ENCODE data around the gene NDE1. TPM values are rescaled to one million over a fixed set of nuclear protein-coding genes. Genes with fewer than 3 reads are reported as not detected.
"Not testable (repeated sequence)": the region's sequence is repeated elsewhere in the genome, so short reads cannot be mapped to it uniquely, and the experiment has no call there.

NDE1 gene
- total and polyA plus RNA-seq, 4 donors = 2.5 to 17.3 (median 4.4) TPM

DNA sequence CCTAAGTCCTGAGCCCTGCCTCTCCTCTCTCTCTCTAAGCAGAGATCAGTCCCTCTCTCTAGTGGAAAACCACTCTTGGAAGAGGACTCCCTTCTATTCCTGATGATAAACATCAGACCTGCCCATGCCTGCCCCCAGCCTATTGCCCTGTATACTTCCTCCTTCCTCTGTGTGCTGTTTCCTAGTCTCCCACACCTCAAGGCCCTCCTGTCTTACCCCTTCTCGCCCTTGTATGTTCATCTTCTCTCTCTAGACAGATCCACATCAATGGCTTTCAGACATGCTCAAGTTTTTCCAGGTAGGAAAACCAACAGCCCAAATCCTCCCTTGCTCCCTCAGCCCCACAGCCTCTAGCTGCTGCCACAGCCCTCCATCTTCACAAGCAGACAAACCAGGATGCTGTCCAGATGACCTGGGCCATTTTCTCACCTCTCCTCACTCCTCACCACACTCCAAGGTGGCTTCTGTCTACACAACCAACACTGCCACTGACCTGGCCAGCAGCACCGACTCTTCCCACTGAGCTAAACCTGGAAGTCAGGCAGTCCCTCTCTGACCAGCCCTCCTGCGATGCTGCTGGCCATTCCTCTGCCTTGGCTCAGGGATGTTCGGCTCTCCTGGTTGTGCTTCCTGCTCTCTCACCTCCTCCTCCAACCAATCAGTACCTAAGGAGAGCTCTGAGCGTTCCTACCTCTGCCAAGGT is 43.4 kb upstream of the NDE1 start (continued):
- no peak for TF ChIP-seq GABPA (IDR thresholded peaks at IDR 0.05 in 1 of 2, conservative IDR thresholded peaks at IDR 0.05 in 1 of 2)
- TF ChIP-seq, protein P1, sequence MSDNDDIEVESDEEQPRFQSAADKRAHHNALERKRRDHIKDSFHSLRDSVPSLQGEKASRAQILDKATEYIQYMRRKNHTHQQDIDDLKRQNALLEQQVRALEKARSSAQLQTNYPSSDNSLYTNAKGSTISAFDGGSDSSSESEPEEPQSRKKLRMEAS (IDR thresholded peaks at IDR 0.05) = no peak

DNA sequence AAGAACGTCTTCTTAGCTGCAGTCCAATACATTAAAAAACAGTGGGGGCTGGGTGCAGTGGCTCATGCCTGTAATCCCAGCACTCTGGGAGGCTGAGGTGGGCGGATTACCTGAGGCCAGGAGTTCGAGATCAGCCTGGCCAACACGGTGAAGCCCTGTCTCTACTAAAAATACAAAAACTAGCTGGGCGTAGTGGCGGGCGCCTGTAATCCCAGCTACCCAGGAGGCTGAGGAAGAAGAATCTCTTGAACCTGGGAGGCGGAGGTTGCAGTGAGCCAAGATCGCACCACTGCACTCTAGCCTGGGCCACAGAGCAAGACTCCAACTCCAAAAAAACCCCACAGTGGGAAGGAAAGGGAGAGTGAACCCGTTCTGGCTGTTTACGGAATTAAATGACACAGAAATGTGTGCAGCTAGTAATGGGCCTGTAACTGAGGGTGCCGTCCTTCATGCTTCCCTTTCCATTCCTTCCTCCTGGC is 42.8 kb upstream of the NDE1 start:
- DNase-seq (ENCODE audit: low spot score); H3K27me3 ChIP-seq (ENCODE audit: control insufficient read depth in 4 of 4, insufficient read depth in 4 of 4, low read length in 3 of 4); H3K4me3 ChIP-seq (ENCODE audit: low read depth in 1 of 3, low read length in 3 of 3); H3K9me3 ChIP-seq (ENCODE audit: control insufficient read depth in 4 of 4, low read length in 3 of 4): not testable (repeated sequence)
- peaks cover 3 to 31% (median 21%) of the 10 kb centered on the region in 4 donors for H3K36me3 ChIP-seq (ENCODE audit: control insufficient read depth in 4 of 4, insufficient read depth in 3 of 4, low read depth in 1 of 4, low read length in 3 of 4)
- WGBS = 81% methylated on average over 12 of the region's 12 CpGs
- H3K27ac ChIP-seq (ENCODE audit: low read depth in 1 of 2, low read length in 2 of 2) = peak overlapping the region; percentile 83 to 97
- peaks cover 11 to 54% (median 45%) of the 10 kb centered on the region in 4 donors for H3K4me1 ChIP-seq (ENCODE audit: control insufficient read depth in 4 of 4, insufficient read depth in 4 of 4, low read length in 3 of 4)
- H3K9ac ChIP-seq (ENCODE audit: low read depth in 1 of 2, low read length in 2 of 2) = peak overlapping the region in 1 of 2 donors; percentile 62

DNA sequence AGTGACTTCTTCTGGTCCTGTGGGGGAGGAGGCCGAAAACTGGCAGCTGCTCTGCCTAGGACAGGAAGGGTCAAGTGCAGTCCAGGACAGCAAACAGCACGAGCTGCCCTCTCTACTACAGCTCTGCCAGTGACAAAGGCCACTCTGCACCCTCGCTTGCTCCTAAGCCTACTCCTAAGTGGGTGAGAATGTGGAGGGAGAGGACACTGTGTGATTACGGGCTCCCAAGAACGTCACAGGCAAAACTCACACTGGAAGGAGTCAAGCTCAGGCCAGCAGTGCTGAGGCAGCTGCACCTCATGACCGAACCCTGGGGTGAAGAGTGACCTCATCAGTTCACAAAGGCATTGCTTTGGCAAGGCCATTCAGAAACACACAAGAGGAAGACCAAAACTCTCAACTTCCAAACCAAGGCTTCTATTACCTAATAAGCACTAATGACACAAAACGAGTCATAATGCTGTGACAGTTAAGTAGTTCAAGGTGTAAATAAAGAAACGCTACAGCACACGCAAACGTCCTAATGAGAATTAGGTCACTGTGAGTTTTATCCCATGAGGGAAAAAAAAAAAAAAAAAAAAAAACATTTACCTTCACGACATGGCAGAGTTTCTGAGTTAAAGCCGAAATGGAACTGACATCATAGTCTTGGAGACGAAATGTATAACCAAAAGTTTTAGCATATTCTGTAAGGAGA is 42.2 kb upstream of the NDE1 start:
- no peak for DNase-seq (ENCODE audit: low spot score)
- peak overlapping the region; percentile 83 to 97 for H3K27ac ChIP-seq (ENCODE audit: low read depth in 1 of 2, low read length in 2 of 2)
- 28% methylated on average over 13 of the region's 13 CpGs for WGBS
- no peaks in the 10 kb centered on the region for H3K27me3 ChIP-seq (ENCODE audit: control insufficient read depth in 4 of 4, insufficient read depth in 4 of 4, low read length in 3 of 4)
- TF ChIP-seq TAF1 (conservative IDR thresholded peaks at IDR 0.05) = no peak
- peak; percentile 78 to 90 for TF ChIP-seq JUND (IDR thresholded peaks at IDR 0.05)
- TF ChIP-seq FOXA1 (IDR thresholded peaks at IDR 0.05) = no peak
- TF ChIP-seq YY1 (IDR thresholded peaks at IDR 0.05) = no peak
- peak; percentile 83 for TF ChIP-seq NR2F2 (IDR thresholded peaks at IDR 0.05)
- TF ChIP-seq, protein P2, sequence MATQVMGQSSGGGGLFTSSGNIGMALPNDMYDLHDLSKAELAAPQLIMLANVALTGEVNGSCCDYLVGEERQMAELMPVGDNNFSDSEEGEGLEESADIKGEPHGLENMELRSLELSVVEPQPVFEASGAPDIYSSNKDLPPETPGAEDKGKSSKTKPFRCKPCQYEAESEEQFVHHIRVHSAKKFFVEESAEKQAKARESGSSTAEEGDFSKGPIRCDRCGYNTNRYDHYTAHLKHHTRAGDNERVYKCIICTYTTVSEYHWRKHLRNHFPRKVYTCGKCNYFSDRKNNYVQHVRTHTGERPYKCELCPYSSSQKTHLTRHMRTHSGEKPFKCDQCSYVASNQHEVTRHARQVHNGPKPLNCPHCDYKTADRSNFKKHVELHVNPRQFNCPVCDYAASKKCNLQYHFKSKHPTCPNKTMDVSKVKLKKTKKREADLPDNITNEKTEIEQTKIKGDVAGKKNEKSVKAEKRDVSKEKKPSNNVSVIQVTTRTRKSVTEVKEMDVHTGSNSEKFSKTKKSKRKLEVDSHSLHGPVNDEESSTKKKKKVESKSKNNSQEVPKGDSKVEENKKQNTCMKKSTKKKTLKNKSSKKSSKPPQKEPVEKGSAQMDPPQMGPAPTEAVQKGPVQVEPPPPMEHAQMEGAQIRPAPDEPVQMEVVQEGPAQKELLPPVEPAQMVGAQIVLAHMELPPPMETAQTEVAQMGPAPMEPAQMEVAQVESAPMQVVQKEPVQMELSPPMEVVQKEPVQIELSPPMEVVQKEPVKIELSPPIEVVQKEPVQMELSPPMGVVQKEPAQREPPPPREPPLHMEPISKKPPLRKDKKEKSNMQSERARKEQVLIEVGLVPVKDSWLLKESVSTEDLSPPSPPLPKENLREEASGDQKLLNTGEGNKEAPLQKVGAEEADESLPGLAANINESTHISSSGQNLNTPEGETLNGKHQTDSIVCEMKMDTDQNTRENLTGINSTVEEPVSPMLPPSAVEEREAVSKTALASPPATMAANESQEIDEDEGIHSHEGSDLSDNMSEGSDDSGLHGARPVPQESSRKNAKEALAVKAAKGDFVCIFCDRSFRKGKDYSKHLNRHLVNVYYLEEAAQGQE (IDR thresholded peaks at IDR 0.05) = peak; percentile 69
- TF ChIP-seq FOXA2 (IDR thresholded peaks at IDR 0.05) = no peak
- TF ChIP-seq, protein P3, sequence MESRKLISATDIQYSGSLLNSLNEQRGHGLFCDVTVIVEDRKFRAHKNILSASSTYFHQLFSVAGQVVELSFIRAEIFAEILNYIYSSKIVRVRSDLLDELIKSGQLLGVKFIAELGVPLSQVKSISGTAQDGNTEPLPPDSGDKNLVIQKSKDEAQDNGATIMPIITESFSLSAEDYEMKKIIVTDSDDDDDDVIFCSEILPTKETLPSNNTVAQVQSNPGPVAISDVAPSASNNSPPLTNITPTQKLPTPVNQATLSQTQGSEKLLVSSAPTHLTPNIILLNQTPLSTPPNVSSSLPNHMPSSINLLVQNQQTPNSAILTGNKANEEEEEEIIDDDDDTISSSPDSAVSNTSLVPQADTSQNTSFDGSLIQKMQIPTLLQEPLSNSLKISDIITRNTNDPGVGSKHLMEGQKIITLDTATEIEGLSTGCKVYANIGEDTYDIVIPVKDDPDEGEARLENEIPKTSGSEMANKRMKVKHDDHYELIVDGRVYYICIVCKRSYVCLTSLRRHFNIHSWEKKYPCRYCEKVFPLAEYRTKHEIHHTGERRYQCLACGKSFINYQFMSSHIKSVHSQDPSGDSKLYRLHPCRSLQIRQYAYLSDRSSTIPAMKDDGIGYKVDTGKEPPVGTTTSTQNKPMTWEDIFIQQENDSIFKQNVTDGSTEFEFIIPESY (IDR thresholded peaks at IDR 0.05) = no peak
- TF ChIP-seq, protein P1 (IDR thresholded peaks at IDR 0.05) = peak; percentile 81
- TF ChIP-seq, protein P4, sequence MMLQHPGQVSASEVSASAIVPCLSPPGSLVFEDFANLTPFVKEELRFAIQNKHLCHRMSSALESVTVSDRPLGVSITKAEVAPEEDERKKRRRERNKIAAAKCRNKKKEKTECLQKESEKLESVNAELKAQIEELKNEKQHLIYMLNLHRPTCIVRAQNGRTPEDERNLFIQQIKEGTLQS (IDR thresholded peaks at IDR 0.05) = peak; percentile 73
- peak; percentile 84 for TF ChIP-seq HNF4G (IDR thresholded peaks at IDR 0.05)
- peak; percentile 42 to 62 for TF ChIP-seq EGR1 (IDR thresholded peaks at IDR 0.05; ENCODE audit: low read depth in 2 of 2)
- peak; percentile 39 to 71 for TF ChIP-seq RAD21 (IDR thresholded peaks at IDR 0.05)
- peak; percentile 98 to 99 for TF ChIP-seq RXRA (IDR thresholded peaks at IDR 0.05)
- TF ChIP-seq HNF4A (conservative IDR thresholded peaks at IDR 0.05) = peak; percentile 93 to 95
- TF ChIP-seq, protein P5, sequence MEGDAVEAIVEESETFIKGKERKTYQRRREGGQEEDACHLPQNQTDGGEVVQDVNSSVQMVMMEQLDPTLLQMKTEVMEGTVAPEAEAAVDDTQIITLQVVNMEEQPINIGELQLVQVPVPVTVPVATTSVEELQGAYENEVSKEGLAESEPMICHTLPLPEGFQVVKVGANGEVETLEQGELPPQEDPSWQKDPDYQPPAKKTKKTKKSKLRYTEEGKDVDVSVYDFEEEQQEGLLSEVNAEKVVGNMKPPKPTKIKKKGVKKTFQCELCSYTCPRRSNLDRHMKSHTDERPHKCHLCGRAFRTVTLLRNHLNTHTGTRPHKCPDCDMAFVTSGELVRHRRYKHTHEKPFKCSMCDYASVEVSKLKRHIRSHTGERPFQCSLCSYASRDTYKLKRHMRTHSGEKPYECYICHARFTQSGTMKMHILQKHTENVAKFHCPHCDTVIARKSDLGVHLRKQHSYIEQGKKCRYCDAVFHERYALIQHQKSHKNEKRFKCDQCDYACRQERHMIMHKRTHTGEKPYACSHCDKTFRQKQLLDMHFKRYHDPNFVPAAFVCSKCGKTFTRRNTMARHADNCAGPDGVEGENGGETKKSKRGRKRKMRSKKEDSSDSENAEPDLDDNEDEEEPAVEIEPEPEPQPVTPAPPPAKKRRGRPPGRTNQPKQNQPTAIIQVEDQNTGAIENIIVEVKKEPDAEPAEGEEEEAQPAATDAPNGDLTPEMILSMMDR (IDR thresholded peaks at IDR 0.05; ENCODE audit: low read depth, low read length, missing input control) = no peak
- TF ChIP-seq SP1 (IDR thresholded peaks at IDR 0.05) = peak; percentile 98
- TF ChIP-seq GABPA (IDR thresholded peaks at IDR 0.05 in 1 of 2, conservative IDR thresholded peaks at IDR 0.05 in 1 of 2) = peak in 1 of 2 donors; percentile 42
- H3K36me3 ChIP-seq (ENCODE audit: control insufficient read depth in 4 of 4, insufficient read depth in 3 of 4, low read depth in 1 of 4, low read length in 3 of 4) = peaks cover 3 to 31% (median 20%) of the 10 kb centered on the region in 4 donors
- H3K9me3 ChIP-seq (ENCODE audit: control insufficient read depth in 4 of 4, low read length in 3 of 4) = no peaks in the 10 kb centered on the region
- H3K4me1 ChIP-seq (ENCODE audit: control insufficient read depth in 4 of 4, insufficient read depth in 4 of 4, low read length in 3 of 4) = peaks cover 11 to 54% (median 46%) of the 10 kb centered on the region in 4 donors
- H3K4me3 ChIP-seq (ENCODE audit: low read depth in 1 of 3, low read length in 3 of 3) = no peak overlapping the region
- peak overlapping the region; percentile 22 to 94 for H3K9ac ChIP-seq (ENCODE audit: low read depth in 1 of 2, low read length in 2 of 2)

All from liver (tissue), 9 donors.